Activated CD4-positive, CD25-positive, alpha-beta regulatory T cell treated with anti-CD3 and anti-CD28 coated beads, Interleukin-2, amount 50 U/mL, for 24 hours (primary cell): ENCODE data around the gene PARD3B.

Experiments
- ATAC-seq, 2 donors: fragments of 150-1000 bp; cut with Tn5 transposase; one replicate each; pipeline ENCODE4 v1.10.0; 2021; ENCODE audit warnings: mild to moderate bottlenecking in 1 of 2, moderate library complexity in 1 of 2

PARD3B gene

DNA sequence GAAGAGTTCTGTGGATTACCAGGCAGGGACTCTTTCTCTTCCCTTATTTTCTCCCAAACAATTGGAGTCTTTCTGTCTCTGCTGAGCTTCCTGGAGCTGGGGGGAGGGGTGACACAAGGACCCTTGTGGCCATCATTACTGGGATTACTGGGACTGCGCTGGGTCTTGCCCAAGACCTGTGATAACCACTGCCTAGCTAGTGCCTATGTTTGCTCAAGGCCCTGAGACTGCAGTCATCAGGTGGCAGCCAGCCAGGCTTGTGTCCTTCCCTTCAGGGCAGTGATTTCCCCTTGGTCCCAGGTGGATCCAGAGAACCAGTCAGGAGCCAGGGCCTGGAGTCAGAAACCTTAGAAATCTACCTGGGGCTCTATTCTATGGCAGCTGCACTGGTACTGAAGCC lies 355.6 kb downstream of the PARD3B start:
- no peak for ATAC-seq

DNA sequence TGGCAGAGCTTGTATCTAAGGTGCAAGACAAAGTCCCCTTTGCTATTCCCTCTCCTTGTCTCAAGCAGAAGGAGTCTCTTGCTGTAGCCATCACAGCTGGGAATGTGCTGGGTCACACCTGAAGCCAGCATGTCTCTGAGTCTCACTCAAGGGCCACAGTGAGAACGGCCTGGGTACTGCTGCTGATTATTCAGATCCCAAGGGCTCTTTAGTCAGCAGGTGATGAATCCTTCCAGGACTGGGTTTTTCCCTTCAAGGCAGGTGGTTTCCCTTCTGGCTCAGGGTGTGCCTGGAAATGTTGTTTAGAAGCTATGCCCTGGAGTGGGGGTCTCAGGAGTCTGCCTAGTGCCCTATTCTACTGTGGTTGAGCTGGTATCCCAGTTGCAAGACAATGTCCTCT lies 356.3 kb downstream of the PARD3B start:
- no peak for ATAC-seq

DNA sequence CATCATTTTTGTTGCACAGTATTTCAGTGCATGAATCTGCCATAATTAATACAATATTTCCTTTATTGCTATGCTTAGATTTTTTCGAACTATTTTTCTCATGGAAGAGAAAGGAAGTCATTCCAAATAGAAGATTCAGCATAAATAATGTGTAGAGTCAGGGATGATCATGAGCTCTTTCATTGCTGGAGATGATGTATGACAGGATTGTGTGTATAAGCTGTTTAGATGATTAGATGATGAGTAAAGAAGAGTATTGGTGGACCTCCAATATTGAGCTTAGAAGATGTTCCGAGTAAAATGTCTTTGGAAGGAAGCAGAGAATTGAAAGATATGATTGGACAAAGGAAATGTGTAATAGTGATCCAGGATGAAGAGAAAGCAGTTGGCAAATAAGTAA lies 364.5 kb downstream of the PARD3B start:
- ATAC-seq = no peak

DNA sequence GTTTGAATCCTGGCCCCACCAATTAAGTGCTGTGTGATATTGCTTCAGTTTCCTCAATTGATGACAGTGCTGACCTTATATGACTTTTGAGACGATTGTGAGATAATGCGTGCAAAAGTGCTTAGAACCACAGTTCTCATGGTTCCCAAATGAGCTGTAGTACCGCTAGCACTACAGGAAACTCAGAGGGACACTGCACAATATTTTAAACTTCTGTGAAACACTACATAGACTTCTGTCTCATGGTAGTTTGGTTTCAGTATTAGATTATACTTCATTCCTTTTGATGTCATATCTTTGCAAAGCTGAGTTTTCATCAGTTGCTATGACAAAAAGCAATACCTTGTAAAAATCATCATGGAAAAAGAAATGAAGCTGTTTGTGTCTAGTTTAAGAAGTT lies 368.0 kb downstream of the PARD3B start:
- peak; percentile 45 to 56 for ATAC-seq

DNA sequence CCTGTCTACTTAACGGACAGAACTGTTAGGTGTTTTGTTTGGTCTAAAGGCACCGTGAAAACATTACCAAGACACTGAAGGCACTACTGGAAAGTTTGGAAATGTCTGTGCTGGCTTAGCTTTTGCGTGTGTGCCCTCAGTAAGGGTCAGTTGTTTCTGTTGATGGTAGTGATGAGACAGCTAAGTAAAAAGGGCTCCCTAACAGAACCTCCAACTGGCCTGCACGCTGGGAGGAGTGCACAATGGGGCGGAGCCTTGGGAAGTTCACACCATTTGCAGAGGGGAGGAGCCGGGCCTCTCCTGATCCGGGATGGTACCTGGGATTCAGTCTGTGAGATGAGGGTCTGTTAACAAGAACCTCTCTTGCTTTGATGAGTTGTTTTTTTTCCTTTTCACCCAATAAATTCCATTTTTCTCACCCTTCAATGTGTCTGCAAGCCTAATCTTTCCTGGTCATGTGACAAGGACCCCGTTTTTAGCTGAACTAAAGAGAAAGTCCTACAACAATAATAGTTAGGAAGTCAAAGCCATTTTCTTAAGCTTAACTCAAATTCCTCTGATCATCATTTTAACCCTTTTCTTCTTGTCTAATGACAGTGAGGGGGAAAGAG lies 368.7 kb downstream of the PARD3B start:
- ATAC-seq = no peak

DNA sequence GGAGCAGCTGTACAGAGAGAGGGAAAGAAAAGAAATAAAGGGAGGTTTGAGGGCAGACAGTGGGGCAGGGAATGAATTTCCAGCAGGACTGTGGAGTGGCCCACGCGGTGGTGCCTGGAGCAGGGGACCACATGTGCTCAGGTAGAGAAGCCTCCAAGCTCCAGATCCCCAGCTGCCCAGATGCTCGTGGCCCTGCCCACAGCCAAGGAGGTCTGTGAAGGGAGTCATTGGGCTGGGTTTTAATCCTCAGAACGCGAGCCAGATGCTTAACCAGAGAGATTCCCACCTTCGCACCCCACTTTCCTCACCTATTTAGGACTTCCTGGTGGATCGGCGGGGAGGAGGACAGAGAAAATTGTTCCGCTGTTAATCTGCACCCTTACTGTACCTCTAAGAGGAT lies 369.4 kb downstream of the PARD3B start:
- ATAC-seq = no peak

DNA sequence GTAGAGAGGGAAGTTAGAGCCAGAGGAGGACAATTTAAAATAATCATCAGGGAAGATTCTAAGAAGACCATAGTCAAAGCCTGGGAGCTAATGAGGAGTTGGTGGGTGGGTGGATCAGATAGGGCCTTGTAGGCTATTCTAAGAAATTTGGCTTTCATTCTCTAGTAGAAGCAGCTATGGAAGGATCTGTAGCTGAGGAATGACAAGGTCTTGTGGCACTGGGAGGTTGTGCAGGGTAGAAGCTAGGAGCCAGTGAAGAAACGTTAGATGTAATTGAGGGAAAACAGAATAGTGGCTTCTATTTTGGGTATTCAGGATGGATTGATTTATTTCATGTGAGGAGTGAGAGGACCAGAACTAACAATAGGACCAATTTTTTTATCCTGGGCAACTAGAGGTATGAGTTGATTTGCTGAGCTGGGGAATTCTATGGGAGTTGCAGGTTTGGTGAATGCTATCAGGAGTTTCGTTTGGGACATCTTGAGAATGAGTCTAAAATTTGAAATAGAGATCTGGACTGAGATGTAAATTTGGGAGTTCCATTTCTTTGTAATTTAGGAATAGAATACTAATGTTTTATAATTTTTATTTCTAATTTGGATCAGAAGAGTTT lies 371.9 kb downstream of the PARD3B start:
- no peak for ATAC-seq

DNA sequence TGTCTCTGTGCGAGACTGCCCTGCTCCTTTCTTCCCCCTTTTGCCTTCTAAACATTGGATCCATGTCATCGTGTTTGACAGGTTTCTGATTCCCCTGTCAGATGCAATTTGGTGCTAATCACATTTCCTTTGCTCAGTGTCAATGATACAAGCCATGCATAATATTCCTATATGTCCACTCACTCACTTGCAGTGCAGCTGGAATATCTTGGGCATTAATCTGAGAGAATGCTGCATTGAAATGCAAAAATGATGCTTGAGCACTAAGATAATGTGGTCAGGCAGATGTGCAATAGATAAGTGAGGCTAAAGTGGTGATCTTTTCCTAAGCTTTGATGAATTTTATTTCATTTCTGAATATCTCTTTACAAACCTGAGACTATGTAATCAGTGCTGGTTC lies 375.5 kb downstream of the PARD3B start:
- ATAC-seq = no peak

DNA sequence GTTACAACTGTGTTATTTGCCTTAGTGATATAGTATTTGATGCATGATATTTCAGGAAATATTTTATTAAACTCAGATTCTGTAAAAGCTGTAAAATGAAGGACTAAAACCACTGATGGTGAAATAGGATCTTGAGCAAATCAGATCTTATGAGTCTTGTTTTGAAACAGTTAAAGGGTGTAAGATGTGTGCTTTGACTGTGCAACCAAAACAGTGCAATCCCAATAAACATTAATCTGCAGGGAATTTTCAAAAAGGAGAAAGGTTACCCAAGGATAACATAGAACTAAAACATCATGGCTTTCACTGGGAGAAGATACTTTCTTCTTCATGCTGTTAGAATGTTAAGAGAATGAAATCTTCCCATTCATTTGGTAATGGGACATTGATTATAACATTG lies 378.7 kb downstream of the PARD3B start:
- no peak for ATAC-seq

DNA sequence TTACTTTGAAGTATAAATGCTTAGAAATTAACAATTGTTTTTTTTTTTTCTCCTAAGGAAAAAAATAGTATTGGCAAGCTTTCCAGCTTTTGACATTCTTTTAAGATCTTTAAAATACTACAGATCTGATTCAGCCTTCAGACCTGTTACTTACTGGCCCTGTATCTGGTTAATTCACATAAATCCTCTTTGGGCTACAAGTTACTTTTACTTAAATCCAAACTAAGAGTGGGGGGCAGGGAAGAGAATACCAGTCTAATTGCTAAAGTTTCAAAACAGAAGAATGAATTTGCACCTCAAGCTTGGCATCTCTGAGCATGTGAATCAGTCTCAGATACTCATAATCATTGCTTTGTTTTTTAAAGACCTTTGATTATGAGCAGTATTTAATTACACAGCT lies 386.3 kb downstream of the PARD3B start:
- ATAC-seq = no peak

DNA sequence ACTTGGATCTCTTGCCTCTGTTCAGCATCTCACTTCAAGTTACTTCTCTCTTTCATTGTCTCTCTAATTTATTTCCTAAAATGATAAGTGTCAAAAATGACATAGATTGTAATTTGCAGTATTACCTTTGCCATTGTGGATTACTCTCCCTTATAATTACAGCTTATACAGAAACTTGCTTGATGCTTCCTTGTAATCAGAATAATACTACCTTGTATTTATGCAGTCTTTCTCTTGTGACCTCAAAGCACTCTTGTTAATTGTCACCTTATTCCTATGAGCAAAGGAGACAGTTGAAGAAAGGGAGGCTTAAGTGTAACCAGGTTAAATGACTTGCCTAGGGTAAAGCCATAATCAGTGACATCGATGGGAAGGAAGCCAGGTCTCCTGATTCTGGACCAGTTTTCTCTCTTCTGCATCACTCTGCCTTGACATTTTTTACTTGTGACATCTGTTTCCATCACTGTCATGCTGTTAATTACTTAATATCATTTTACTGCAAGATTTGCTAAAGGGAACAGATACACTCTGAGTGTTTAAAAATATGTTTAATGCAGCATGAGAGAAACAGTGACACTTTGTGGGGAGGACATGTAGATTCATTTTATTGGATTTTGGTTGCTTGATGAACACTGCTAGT lies 388.6 kb downstream of the PARD3B start:
- no peak for ATAC-seq

DNA sequence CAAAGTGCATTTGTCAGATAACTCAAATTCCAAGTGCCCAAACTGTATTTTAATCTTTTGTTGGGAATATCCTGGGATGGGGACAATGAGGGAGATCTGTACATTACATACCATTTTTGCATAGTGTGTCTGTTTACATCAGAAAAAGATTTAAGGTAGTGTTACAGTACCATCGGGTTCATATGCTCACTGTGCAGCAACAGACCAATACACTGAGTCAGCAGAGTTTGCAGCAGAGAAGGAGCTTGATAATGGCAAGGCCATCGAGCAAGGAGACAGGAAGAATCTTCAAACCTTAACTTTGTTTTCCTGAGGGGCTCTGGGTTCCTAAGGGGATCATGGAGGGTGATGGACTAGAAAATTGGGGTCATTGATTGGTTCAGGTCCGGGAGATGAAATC lies 399.7 kb downstream of the PARD3B start:
- no peak for ATAC-seq

DNA sequence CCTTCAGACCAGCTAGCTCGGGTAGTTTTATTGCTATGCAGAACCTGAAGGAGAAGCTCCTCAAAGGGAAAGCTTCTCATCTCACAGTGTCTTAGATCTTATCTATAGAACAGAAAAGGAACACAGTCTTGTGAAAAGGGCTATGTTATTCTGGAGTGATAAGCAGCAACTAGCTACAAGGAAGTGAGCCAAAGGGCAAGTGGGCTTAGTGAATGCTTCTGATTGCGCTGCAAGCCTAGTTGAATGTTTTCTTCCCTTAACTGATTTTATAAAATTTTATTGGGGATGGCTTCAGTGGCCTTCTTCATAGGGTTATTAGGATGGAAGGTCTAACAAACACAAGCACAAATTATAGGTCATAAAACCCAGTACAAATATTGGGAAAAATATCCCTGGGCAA lies 400.1 kb downstream of the PARD3B start:
- ATAC-seq = no peak

DNA sequence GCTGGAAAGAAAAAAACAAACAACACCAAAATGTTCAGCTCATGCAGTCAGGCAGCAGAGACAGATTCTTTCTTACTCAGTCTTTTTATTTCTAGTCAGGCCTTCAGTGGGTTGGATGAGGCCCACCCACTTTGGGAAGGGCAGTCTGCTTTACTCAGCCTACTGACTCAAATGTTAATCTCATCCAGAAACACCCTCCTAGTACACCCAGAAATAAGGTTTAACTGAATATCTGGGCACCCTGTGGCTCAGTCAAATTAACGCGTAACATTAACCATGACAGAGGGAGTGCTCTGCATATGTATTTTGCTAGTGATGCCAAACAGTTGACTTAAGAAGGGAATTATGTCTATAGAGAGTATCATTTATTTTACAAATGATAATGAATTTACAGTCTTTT lies 401.6 kb downstream of the PARD3B start:
- ATAC-seq = no peak

DNA sequence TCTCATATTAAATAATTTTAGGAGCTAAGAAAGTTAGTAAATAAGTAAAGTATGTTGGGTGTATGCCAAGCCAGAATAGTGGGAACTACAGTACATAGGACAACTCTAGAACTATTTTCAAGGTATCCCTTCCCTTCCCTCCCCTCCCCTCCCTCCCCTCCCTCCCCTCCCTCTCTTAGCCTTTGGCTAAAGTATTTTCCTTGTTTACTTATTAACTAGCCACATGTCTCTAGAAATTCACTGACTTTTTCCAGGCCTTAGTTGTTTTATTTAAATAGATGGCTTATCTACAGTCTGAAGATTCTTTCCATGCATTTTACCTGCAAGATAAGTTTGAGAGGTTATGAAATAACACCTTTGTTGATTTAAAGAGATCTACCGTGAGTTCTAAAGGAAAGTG lies 402.1 kb downstream of the PARD3B start:
- no peak for ATAC-seq

DNA sequence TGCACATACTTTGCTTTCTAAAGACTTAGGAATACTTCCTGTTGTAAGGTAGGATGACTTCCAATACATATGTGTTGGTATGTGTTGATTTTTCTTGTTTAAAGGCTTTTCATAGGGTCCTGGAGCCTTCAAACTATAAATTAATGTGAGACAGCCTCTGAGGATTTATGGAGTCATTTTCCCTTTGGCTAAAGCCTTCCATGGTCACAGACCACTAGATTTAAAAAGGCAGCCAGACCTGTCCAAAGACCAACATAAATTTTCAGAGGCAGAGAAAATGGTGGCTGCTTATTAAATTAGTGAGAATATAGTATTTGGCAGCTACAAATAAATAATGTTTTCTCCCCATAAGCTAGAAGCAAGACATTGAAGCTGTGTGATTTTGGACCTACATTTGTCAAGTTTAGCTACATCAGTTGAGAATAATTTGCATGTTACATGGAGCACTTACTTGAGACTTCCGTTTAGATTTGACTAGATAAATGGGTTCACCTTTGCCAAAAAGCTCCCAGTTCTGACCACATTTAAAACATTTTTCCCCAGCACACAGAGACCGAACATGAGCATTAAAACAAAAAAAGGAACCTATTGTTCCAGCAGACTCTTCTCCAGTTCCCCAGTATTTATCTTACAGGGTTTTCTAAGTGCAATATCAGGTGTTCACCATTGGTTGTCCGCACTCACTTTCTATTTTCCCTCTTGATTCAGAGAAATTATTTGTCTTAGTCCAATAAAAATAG lies 402.9 kb downstream of the PARD3B start:
- ATAC-seq = peak in 1 of 2 donors; percentile 44

DNA sequence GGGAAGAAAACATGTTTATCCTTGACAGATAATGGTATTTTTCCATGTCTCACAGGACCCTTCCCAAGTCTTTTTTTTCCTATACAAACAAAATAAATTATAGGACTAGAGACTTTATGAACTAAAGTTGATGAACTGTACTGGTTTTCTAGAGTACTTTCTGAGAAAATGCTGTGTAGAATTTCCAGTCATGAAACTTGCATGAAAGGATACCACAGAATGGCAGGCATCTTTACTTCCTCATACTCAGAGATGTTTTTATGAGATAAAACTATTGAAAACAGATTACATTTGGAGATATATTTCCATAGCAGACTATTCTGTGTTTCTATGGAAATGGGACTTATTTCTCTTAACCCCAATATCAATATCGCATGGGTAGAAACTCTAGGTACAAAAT lies 403.5 kb downstream of the PARD3B start:
- peak in 1 of 2 donors; percentile 38 for ATAC-seq

DNA sequence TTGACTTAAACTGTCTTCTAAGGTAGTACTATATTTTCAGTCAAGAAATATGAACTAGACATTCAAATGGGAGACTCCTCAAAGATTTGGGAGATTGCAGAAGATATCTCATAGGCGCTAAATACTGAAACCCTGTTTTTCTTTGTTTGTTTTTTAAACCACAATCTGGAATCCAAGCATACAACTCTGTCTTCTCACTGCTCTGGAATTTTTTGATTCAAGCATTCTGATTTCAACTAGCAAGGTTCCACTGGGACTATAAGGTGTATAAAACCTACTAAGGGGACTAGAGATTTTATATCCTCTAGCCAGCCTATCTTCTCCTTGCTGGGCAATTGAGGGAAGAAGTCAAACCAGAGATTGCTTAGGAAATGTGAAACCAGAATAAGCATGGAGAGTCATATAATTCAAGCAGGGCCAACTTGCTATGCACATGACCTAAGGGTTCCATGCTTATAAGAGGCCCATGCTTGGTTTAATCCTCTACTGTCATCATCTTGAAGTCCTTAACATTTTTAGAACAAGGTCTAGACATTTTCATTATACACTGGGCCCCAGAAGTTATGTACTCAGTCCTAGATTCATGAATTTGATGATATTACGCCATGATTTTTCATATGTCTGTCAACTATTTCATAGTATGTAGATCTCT lies 405.5 kb downstream of the PARD3B start:
- no peak for ATAC-seq

DNA sequence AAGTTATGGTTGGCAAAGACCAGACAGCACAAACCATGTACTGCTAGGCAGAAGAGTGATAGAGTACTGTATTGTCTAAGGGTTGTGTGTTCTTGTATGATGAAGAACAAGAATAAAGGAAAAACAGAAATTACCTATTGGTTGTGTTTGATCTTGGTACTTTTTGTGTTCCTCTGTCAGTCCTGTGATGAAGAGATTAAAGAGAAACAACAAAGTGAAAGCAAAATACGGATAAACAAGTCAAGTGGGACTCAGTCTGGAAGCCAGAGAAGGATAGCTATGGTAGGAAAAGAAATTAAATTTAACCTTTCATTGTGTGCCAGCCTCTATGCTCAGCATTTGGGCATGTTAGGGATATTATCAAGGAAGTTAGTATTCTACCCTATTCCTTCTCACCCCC lies 413.1 kb downstream of the PARD3B start:
- ATAC-seq = no peak

DNA sequence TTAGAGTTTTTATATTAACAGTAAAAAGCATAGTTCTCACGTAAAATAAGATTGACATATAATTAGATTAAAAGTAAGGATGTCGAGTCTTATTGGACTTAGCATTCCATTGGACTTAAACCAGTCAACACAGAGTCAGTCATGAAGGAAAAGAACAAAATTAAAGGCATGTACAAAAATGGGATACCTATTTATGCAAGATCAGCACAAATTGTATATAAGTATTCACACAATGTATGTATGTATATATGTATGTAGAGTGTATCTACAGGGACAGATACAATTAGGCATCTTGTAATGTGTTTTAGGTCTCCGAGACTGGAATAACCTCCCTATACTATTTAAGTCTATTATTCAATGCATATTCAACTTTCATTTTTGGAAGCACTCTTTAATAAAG lies 419.1 kb downstream of the PARD3B start:
- ATAC-seq = no peak

DNA sequence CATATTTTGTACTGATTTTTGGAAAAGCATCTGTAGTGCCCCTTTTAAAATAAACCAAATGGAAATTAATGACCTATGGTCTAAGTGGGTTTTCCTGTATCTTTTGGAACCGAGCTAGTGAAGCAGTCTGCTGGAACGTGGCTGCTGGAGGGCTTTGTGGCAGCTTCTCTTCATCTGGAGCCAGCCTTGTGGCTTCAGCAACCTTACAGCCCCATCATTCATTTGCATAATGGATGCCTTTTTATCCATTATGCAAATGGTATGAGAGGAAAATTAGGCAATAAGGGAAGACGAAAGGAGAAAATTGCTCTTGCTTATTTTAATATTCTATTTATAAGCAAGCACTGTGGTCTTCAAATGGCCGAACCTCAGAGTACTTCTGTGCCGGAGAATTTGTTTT lies 421.0 kb downstream of the PARD3B start:
- ATAC-seq = no peak

DNA sequence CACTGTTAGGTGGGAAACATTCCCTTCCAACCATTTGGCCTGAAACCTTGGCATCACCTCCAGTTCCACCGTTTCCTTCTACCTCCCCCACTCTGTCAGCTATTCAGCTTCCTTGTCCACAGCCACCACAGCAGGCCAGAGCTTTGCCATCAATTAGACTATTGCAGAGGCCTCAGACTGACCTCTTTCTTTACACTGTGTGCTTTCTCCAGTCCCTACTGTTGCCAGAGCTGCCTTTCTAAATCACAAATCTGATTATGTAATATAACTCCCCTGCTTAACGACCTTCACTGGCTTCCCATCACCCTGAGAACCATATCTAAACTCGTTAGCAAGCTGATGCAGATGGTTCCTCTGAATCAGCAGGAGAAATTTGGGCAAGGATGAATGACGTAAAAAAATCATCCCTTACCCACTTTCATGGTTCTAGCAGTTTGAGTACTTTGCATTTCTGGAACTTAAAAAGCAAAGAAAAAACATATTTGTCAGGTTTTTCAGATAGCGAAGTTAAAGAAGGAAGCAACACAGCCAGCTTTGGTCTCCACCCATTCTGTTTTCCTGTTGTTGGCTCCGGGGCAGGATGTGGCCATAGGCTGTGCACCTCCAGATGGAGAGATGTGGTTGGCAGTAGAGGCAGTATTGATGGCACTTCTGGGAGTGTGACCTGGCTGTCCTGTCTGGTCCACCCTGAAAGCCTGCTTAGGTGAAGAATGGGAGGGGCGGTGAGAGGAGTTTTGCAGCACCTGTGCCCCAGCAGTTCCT lies 422.1 kb downstream of the PARD3B start:
- peak; percentile 65 for ATAC-seq
